GM12892 (cell line): ENCODE results near the gene KLK1.

Experiments used
- POLR2A ChIP-seq: IDR thresholded peaks from 2 replicates; pipeline ENCODE4 v1.6.1; 2011; ENCODE audit warnings: low read depth, low read length, control low read depth
- POLR2AphosphoS5 ChIP-seq: IDR thresholded peaks from 2 replicates; pipeline ENCODE4 v1.6.1; 2011; ENCODE audit warnings: low read depth, low read length, control low read depth

DNA sequence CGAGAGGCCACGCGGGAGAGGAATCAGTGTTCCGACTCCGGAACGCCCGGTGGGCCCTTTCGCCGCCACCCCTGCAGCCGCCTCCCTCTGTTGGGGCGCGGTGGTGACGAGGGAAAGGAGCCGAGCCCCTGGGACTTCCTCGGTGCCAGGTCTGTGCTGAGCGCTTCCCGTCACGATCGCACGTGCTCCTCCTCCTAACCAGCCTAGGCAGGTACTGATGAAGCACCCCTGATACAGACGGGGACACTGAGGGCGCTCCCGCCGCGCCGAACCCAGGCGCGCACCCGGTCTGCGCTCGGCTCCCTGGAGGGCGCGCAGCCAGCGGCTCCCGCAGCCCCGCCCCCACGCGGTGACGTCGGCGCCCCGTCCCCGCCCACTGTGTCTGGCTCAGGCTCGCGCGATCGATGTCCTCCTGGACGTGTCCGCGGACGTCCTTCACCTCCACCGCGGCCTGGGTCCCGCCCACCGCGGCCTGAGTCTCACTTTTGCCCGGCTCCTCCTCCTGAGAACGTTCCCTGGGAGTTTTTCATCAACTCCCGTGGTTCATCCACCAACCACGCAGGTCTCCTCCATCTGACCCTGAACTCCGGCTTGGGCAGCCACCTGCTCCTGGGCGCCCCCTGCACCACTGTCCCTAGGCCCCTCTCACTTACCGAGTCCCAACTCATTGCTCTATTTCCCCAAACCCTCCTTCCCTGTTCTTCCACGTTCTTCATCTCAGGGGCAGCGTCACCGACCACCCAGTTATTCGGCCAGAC lies 12.4 kb upstream of the KLK1 start:
- TF ChIP-seq POLR2A = peak; percentile 74; the same call in 1 of the 2 replicates
- peak; percentile 68; the same call in 1 of the 2 replicates for TF ChIP-seq POLR2AphosphoS5
